HCT116 (cell line): ENCODE data around the gene CERS6. TPM values are rescaled to one million over a fixed set of nuclear protein-coding genes. Genes with fewer than 3 reads are reported as not detected.

Source experiments
- ATAC-seq: fragments of 200-7000 bp; cut with Tn5 transposase; 2 replicates; pipeline ENCODE4 v1.9.1; 2020; ENCODE audit warnings: mild to moderate bottlenecking, moderate library complexity
- BruUV-seq: library from RNA; stranded (reverse); fragments of 400-500 nt; replicated peaks from 2 replicates; lab custom pipeline; 2021; lab: Mats Ljungman, UMichigan
- CTCF ChIA-PET: fragments of 300-600 bp; sonication (Branson Sonifier 250); formaldehyde crosslinking; loops from one replicate; lab custom pipeline; 2021; ENCODE audit warnings: antibody characterized with exemption; lab: Charles Lee
- POLR2A ChIA-PET: fragments of 300-600, 350-600 bp; sonication (Branson Sonifier 250); formaldehyde crosslinking; loops from one replicate; lab custom pipeline; 2021; ENCODE audit warnings: antibody characterized with exemption; lab: Charles Lee
- RAD21 ChIA-PET, 2 experiments: fragments of 300-600 bp; sonication (Branson Sonifier 250); formaldehyde crosslinking; loops; one replicate each; lab custom pipeline; 2023; ENCODE audit warnings: low total read pairs in 2 of 2; ENCODE audit not compliant: uncharacterized antibody in 2 of 2, unreplicated experiment in 2 of 2, low non-redundant PET in 1 of 2; lab: Charles Lee
- DNase-seq: peaks from one replicate; pipeline ENCODE4 v3.0.0-alpha.2; 2010; ENCODE audit warnings: low read depth, low spot score
- H2AFZ ChIP-seq: fragments of 200-600 bp; shearing (Covaris generic), sonication (generic); 2 replicates; pipeline ENCODE4 v1.6.1; 2017; ENCODE audit warnings: low read depth, mixed run types, mixed read lengths, antibody characterized with exemption, low read length; ENCODE audit not compliant: poor library complexity, severe bottlenecking
- H3K27ac ChIP-seq: 2 replicates; pipeline ENCODE4 v1.5.1; 2012; ENCODE audit warnings: low read depth, low read length
- H3K27me3 ChIP-seq: fragments of 200-600 bp; sonication (generic); 2 replicates; pipeline ENCODE4 v1.6.1; 2016; ENCODE audit warnings: mixed run types, low read length, mixed read lengths; ENCODE audit not compliant: insufficient read depth
- H3K36me3 ChIP-seq, 2 experiments: fragments of 200-500 bp in 1 of 2; fragments of 200-600 bp in 1 of 2; sonication (Bioruptor generic) in 1 of 2; sonication (generic) in 1 of 2; 2 replicates each; pipeline versions ENCODE4 v1.5.1 to v1.6.1; 2014 to 2016; ENCODE audit warnings: low read length in 2 of 2, inconsistent platforms in 1 of 2, mixed read lengths in 1 of 2, mixed run types in 1 of 2; ENCODE audit not compliant: insufficient read depth in 2 of 2, control insufficient read depth in 1 of 2
- H3K4me1 ChIP-seq, 2 experiments: fragments of 200-600 bp in 1 of 2; sonication (generic) in 1 of 2; 2 replicates each; pipeline versions ENCODE4 v1.5.1 to v1.6.1; 2012 to 2017; ENCODE audit warnings: low read length in 2 of 2, inconsistent platforms in 1 of 2, mild to moderate bottlenecking in 1 of 2, mixed read lengths in 1 of 2, mixed run types in 1 of 2, moderate library complexity in 1 of 2; ENCODE audit not compliant: insufficient read depth in 2 of 2, control insufficient read depth in 1 of 2
- H3K4me2 ChIP-seq: fragments of 200-600 bp; sonication (generic); 2 replicates; pipeline ENCODE4 v1.6.1; 2017; ENCODE audit warnings: mixed run types, low read length, mixed read lengths
- H3K4me3 ChIP-seq, 2 experiments: fragments of 200-600 bp in 1 of 2; sonication (generic) in 1 of 2; replicated peaks in 1 of 2; 2 replicates each; pipeline ENCODE4 v1.5.1; 2011 to 2016; ENCODE audit warnings: low read length in 2 of 2, control low read depth in 1 of 2, low read depth in 1 of 2, mild to moderate bottlenecking in 1 of 2, mixed read lengths in 1 of 2, mixed run types in 1 of 2
- H3K79me2 ChIP-seq: fragments of 200-600 bp; sonication (generic); 2 replicates; pipeline ENCODE4 v1.6.1; 2017; ENCODE audit warnings: mild to moderate bottlenecking, mixed run types, low read length, moderate library complexity, mixed read lengths; ENCODE audit not compliant: insufficient read depth
- H3K9ac ChIP-seq: fragments of 200-600 bp; sonication (generic); 2 replicates; pipeline ENCODE4 v1.6.1; 2016; ENCODE audit warnings: low read length, mixed read lengths
- H3K9me2 ChIP-seq: fragments of 200-600 bp; sonication (generic), shearing (Covaris generic); 2 replicates; pipeline ENCODE4 v1.6.1; 2017; ENCODE audit warnings: mixed run types, mild to moderate bottlenecking, moderate library complexity; ENCODE audit not compliant: insufficient read depth
- H3K9me3 ChIP-seq, 2 experiments: fragments of 200-500 bp in 1 of 2; fragments of 200-600 bp in 1 of 2; sonication (Bioruptor generic) in 1 of 2; sonication (generic) in 1 of 2; 2 replicates each; pipeline ENCODE4 v1.6.1; 2014 to 2017; ENCODE audit warnings: low read length in 2 of 2, mixed read lengths in 2 of 2, inconsistent platforms in 1 of 2, low read depth in 1 of 2, mild to moderate bottlenecking in 1 of 2, mixed run types in 1 of 2, moderate library complexity in 1 of 2; ENCODE audit not compliant: control insufficient read depth in 1 of 2, insufficient read depth in 1 of 2
- H4K20me1 ChIP-seq: fragments of 200-600 bp; sonication (generic), shearing (Covaris generic); 2 replicates; pipeline ENCODE4 v1.6.1; 2017; ENCODE audit warnings: mixed run types, mild to moderate bottlenecking, moderate library complexity; ENCODE audit not compliant: insufficient read depth
- CEBPB ChIP-seq: IDR thresholded peaks from 2 replicates; pipeline ENCODE4 v1.6.1; 2012; ENCODE audit warnings: low read depth
- EGR1 ChIP-seq: IDR thresholded peaks from 2 replicates; pipeline ENCODE4 v1.6.1; 2012; ENCODE audit warnings: low read depth
- ELF1 ChIP-seq: IDR thresholded peaks from 2 replicates; pipeline ENCODE4 v1.6.1; 2012; ENCODE audit warnings: low read depth, borderline replicate concordance
- EZH2phosphoT487 ChIP-seq: fragments of 200-600 bp; IDR thresholded peaks from 2 replicates; pipeline ENCODE4 v1.6.1; 2018; ENCODE audit warnings: antibody characterized with exemption, borderline replicate concordance
- FOSL1 ChIP-seq: IDR thresholded peaks from 2 replicates; pipeline ENCODE4 v1.6.1; 2012; ENCODE audit warnings: low read depth
- POLR2A ChIP-seq: IDR thresholded peaks from 2 replicates; pipeline ENCODE4 v1.7.0; 2011; ENCODE audit warnings: borderline replicate concordance; ENCODE audit not compliant: insufficient read depth, insufficient read length; ENCODE audit errors: extremely low read depth
- POLR2AphosphoS5 ChIP-seq: IDR thresholded peaks from 2 replicates; pipeline ENCODE4 v1.6.1; 2011; ENCODE audit warnings: mild to moderate bottlenecking, low read depth, low read length, moderate library complexity
- RAD21 ChIP-seq: IDR thresholded peaks from 2 replicates; pipeline ENCODE4 v1.6.1; 2012; ENCODE audit warnings: low read depth, mild to moderate bottlenecking
- SIN3A ChIP-seq: IDR thresholded peaks from 2 replicates; pipeline ENCODE4 v1.6.1; 2012; ENCODE audit warnings: low read depth
- SP1 ChIP-seq: IDR thresholded peaks from 2 replicates; pipeline ENCODE4 v1.6.1; 2012; ENCODE audit warnings: low read depth
- SRF ChIP-seq: IDR thresholded peaks from 2 replicates; pipeline ENCODE4 v1.6.1; 2012; ENCODE audit warnings: low read depth
- TCF7L2 ChIP-seq: IDR thresholded peaks from 2 replicates; pipeline ENCODE4 v1.7.0; 2011; ENCODE audit warnings: borderline replicate concordance, inconsistent platforms; ENCODE audit not compliant: insufficient read depth, insufficient read length; ENCODE audit errors: extremely low read depth
- ZFX ChIP-seq: fragments of 450-650 bp; IDR thresholded peaks from 2 replicates; pipeline ENCODE4 v1.6.1; 2017
- ZNF274 ChIP-seq: fragments of 200-500 bp; sonication (Bioruptor generic); IDR thresholded peaks from 2 replicates; pipeline ENCODE4 v1.6.1; 2014; ENCODE audit warnings: mild to moderate bottlenecking, low read depth, low read length, inconsistent platforms
- intact Hi-C: fragments of 100-400 bp; cut with micrococcal nuclease; formaldehyde crosslinking; loops from 2 replicates; pipeline ENCODE4 v1.10.0; 2022
- total RNA-seq: library from RNA; stranded (reverse); gene quantifications from one replicate; pipeline ENCODE4 v1.2.1, GENCODE V29; 2021; ENCODE audit not compliant: unreplicated experiment
- TF ChIP-seq, protein P1 (sequence below), 3 experiments: fragments of 200-600 bp in 1 of 3; sonication (generic) in 1 of 3; IDR thresholded peaks in 2 of 3; conservative IDR thresholded peaks in 1 of 3; 2 replicates each; pipeline ENCODE4 v1.5.1; 2012 to 2017; ENCODE audit warnings: low read depth in 2 of 3, low read length in 2 of 3, antibody characterized with exemption in 1 of 3, borderline replicate concordance in 1 of 3, control low read depth in 1 of 3, mild to moderate bottlenecking in 1 of 3, mixed read lengths in 1 of 3, mixed run types in 1 of 3, moderate library complexity in 1 of 3; ENCODE audit not compliant: insufficient read depth in 1 of 3
- TF ChIP-seq, protein P2 (sequence below): IDR thresholded peaks from 2 replicates; pipeline ENCODE4 v1.6.1; 2012
- TF ChIP-seq, protein P3 (sequence below): IDR thresholded peaks from 2 replicates; pipeline ENCODE4 v1.6.1; 2012
- TF ChIP-seq, protein P4 (sequence below): IDR thresholded peaks from 2 replicates; pipeline ENCODE4 v1.6.1; 2011; ENCODE audit warnings: mild to moderate bottlenecking, low read length, moderate library complexity; ENCODE audit not compliant: insufficient replicate concordance; ENCODE audit errors: extremely low read depth

Gene CERS6
- total RNA-seq, 1 experiment from 2014 or later: 37.0 TPM

DNA sequence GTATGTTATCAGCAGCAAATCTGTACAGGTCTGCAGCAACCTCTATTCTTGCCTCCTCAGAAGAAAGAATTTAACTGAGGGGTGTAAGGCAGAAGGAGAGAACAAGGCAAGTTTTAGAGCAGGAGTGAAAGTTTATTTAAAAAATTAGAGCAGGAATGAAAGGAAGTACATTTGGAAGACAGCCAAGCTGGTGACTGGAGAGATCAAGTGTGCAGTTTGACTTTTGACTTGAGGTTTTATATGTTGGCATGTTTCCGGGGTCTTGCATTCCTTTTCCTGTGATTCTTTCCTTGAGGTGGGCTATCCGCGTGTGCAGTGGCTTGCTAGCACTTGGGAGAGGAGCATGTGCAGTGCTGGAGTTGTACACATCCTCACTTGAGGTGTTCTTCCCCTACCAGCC lies 16.5 kb upstream of the CERS6 start:
- Histone ChIP-seq H3K9ac (no peak overlapping the region), H3K79me2 (no peaks in the 10 kb centered on the region)
- intact Hi-C loops: no loop called here

More for the DNA sequence above, 16.5 kb upstream of the CERS6 start:
- no TSS peak for BruUV-seq
- no peak overlapping the region for H3K4me3 ChIP-seq
- H3K27me3 ChIP-seq: no peaks in the 10 kb centered on the region
- no peak overlapping the region for H3K4me2 ChIP-seq
- ChIA-PET RAD21 (no interaction called here), POLR2A (no interaction called here), CTCF (no interaction called here)
- ATAC-seq (no peak), DNase-seq (no peak)
- H3K36me3 ChIP-seq: no peaks in the 10 kb centered on the region
- H3K27ac ChIP-seq: no peak overlapping the region
- H4K20me1 ChIP-seq: no peaks in the 10 kb centered on the region
- TF ChIP-seq SIN3A (no peak), ELF1 (no peak), SP1 (no peak), EGR1 (no peak), EZH2phosphoT487 (no peak), POLR2AphosphoS5 (no peak), ZFX (no peak), RAD21 (no peak), FOSL1 (no peak), SRF (no peak), TCF7L2 (no peak), ZNF274 (no peak), CEBPB (no peak), POLR2A (no peak)
- TF ChIP-seq, protein P1, sequence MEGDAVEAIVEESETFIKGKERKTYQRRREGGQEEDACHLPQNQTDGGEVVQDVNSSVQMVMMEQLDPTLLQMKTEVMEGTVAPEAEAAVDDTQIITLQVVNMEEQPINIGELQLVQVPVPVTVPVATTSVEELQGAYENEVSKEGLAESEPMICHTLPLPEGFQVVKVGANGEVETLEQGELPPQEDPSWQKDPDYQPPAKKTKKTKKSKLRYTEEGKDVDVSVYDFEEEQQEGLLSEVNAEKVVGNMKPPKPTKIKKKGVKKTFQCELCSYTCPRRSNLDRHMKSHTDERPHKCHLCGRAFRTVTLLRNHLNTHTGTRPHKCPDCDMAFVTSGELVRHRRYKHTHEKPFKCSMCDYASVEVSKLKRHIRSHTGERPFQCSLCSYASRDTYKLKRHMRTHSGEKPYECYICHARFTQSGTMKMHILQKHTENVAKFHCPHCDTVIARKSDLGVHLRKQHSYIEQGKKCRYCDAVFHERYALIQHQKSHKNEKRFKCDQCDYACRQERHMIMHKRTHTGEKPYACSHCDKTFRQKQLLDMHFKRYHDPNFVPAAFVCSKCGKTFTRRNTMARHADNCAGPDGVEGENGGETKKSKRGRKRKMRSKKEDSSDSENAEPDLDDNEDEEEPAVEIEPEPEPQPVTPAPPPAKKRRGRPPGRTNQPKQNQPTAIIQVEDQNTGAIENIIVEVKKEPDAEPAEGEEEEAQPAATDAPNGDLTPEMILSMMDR (IDR thresholded peaks at IDR 0.05 in 2 of 3, conservative IDR thresholded peaks at IDR 0.05 in 1 of 3; ENCODE audit: borderline replicate concordance in 1 of 3, insufficient read depth in 1 of 3, low read depth in 2 of 3, low read length in 2 of 3): no peak
- TF ChIP-seq, protein P2, sequence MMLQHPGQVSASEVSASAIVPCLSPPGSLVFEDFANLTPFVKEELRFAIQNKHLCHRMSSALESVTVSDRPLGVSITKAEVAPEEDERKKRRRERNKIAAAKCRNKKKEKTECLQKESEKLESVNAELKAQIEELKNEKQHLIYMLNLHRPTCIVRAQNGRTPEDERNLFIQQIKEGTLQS: no peak
- TF ChIP-seq, protein P3, sequence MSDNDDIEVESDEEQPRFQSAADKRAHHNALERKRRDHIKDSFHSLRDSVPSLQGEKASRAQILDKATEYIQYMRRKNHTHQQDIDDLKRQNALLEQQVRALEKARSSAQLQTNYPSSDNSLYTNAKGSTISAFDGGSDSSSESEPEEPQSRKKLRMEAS: no peak
- TF ChIP-seq, protein P4, sequence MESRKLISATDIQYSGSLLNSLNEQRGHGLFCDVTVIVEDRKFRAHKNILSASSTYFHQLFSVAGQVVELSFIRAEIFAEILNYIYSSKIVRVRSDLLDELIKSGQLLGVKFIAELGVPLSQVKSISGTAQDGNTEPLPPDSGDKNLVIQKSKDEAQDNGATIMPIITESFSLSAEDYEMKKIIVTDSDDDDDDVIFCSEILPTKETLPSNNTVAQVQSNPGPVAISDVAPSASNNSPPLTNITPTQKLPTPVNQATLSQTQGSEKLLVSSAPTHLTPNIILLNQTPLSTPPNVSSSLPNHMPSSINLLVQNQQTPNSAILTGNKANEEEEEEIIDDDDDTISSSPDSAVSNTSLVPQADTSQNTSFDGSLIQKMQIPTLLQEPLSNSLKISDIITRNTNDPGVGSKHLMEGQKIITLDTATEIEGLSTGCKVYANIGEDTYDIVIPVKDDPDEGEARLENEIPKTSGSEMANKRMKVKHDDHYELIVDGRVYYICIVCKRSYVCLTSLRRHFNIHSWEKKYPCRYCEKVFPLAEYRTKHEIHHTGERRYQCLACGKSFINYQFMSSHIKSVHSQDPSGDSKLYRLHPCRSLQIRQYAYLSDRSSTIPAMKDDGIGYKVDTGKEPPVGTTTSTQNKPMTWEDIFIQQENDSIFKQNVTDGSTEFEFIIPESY: no peak
- no peak overlapping the region for H2AFZ ChIP-seq
- no peaks in the 10 kb centered on the region for H3K9me3 ChIP-seq
- H3K4me1 ChIP-seq: no peaks in the 10 kb centered on the region
- no peaks in the 10 kb centered on the region for H3K9me2 ChIP-seq
